NCI-H1105 treated with DMSO at 0.1 percent for 48 hours (cell line): ENCODE results near the gene AGAP1.

Source experiments
- DNase-seq: peaks from one replicate; lab custom pipeline; 2025; lab: John Stamatoyannopoulos, UW

Gene AGAP1

DNA sequence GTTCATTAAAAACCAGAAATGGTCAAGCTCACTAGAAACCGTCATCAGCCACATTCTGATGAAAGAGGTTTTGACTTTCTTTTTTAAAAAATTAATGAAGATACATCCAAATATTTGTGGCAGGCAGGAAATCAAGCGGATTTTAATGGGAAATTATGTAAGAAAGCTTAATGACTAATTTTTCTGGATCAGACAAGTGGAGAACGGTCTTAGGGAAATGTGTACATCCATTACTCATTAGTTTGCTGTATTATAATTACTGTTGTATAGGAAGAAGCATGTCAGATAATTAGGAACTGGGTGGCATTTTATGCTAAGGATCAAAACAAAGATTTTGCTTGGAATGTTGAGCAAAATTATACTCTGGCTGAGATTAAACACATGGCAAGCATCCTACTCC lies 39.4 kb downstream of the AGAP1 start:
- no peak for DNase-seq

DNA sequence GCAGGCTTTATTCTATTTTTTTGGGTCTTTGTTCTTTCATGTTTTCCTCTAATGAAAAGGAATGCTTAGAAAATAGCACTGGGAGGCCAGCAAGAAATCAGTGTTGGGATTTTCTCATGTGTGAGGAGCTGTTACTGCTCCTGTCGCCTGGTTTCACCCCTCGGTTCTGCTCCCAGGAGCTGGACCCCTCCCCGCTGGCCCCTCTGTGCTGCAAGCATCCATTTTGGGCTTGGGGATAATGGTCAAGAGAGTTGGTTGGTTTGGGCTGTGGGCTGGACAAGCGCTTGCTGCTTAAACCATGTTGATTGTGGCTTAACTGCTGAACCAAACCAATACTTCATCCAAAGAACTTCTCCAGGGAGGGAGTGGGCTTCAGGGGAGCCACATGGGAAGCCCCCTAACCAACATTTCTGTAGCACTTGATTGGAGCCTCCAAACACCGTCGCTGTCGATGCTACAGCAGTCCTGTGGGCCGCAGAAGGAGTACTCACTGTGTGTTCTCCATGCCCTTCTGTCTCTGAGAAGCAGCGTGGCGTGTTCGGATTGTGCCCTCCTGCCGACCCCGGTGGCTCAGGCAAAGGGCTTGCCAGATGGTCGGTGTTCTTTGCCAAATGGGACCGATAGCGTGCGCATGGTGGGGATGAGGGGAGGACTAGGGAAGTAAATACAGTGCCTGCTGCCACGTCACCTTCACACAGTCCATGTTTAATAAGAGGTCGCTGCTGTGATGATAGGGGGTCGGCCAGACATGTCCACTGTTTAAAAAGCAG lies 40.0 kb downstream of the AGAP1 start:
- no peak for DNase-seq

DNA sequence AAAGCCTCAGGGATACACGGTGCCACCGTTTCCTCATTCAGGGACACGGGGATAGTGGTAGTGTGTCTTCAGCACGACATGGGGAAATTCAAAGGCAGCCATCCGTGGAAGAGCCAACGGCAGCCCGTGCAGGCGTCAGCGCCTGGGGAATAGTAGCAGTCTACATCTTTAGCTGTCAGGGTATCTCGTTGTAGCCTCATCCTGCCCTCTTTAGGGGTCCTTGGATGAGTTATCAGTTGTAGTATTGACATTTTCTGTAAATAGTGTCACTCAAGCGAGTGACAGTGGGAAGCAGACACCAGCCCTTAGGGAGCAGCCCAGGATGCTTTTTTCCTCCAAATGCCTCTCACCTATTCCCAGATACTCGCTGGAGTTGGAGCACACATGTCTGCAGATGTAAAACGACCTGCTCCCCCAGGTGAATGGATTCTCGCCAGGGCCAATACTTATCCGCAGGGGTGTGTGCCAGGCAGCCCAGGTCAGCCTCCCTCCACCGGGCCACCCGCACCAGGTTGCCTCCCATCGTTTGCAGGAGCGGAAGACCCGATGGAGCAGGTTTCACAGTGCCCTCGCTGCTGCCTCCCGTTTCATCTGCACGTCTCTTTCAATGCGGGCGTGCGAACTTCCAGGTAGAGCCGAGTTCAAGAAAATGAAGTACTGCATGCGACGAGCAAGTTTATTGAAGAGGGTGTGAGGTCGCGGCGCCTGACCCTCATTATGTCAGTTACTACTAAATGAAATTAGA lies 41.0 kb downstream of the AGAP1 start:
- no peak for DNase-seq

DNA sequence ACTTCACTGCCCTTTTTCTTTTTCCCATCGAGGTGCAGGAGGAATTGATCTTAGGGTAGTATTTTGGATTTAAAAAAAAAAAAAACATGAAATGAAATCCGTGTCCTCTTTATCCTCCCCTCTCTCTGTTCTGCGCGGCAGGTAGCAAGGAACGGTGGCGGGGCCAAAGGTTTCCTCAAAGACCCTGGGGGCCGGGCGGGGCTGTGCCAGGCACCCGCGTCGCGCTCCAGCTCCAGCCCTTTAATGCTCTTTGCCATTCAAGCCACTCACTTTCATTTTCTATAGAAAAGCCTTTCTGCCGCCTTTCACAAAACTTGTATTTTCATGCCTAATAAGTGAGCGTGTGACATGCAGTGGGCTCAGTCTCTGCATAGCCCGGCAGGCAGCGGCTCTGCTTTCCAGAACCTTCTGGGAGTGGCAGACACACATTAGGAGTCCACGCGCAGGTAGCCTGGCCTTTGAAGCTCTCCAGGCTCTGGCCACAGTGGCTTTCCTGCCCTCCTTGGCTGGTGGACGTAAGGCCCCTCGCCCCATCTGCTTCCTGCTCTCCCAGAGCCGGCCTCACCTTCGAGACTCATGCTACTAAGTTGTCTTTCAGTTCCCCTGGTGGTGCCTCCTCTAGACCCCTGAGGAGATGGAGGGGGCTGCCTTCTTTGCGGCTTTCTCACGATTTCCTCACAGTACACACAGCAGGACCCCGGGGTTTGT lies 41.7 kb downstream of the AGAP1 start:
- no peak for DNase-seq

DNA sequence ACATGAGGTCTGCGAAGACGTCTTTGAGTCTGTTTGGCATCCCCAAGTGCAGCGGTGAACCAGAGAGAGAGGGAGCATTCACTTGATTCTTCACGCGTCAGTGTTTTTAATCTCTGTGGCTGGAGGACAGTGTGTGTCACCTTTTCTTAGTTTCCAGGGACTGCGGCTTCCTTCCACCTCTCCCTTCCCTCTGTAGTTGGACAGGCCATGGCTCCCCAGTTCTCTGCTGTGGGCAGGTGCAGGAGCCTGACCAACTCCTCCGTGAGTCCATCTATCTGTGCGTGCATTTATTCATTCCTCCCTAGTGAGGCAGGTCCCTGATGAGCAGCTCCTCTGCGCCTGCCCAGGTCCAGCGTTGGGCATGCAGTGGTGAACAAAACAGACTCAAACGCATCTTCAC lies 42.9 kb downstream of the AGAP1 start:
- no peak for DNase-seq

DNA sequence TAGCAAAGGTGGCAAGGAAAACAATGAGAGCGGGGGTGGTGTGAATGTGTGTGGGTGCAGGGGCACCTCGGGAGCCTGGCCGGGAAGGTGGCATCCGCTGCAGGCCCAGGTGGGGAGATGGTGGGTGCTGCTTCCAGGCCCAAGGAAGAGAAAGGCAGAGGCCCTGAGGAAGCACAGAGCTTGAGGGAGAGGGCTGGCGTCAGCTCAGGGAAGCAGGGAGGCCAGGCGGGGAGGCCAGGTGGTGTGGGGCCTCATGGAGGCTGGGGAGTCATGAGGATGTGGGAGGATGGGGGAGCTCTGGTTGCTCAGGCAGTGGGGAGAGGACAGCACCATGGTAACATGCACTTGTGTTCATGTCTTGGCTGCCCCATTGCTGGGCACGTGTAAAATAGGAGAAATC lies 43.3 kb downstream of the AGAP1 start:
- no peak for DNase-seq

DNA sequence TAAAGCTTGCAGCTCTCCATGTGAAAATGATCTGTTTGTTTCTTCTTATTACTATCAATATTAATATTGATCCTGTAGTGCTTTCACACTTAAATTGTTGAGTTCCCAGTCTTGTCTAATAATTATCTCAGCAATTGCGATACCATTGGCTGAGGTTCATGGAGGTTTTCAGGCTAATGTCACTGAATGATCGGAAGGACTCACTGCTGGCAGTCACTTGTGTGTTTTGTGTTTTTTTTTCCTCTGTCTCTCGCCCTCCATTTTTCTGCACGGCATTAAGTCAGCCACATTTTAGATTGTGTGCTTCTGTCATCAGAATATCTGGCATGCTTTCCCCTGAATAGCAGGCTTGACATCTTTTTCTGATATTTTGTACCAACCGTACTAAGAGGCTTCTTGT lies 43.7 kb downstream of the AGAP1 start:
- no peak for DNase-seq

DNA sequence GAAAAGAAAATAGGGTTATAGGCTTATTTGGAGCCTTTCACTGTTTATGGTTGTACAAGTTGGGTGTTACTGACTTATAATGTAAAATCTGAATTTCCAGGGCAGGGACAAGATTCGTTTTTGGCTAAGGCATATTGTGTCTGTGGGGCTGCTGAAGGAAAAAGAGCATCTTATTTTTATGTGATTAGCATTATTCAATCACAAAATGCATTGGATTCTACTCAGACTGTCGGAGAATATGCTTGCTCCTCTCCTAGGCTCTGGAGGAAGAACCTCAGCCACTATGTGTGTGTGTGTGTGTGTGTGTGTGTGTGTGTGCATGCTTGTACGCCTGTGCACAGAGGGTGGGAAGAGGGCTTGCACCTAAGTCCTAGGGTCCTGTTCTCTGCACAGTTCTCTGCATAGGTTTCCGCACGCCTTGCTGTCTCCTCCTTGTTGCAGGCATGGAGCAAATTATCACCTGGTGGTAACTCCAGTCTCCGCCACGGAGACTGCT lies 44.3 kb downstream of the AGAP1 start:
- DNase-seq = no peak

DNA sequence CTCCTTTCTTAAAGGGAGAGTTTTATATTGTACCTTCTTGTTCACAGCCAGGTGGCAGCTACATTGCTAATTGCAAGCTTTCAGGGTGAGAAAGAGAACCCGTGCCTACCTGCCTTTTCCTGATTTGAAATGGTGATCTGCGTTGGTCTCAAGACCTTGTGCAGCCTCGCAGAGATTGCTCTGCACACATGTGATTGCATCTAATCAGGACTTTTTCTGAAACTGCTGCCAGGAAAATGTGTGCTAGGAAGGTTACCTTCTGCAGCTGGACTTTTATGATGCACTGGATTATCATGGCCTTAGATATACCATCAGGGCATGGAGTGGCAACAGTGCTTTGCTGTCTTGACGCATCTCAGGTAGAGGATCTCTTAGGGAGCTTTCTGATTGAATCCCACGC lies 45.1 kb downstream of the AGAP1 start:
- DNase-seq = no peak

DNA sequence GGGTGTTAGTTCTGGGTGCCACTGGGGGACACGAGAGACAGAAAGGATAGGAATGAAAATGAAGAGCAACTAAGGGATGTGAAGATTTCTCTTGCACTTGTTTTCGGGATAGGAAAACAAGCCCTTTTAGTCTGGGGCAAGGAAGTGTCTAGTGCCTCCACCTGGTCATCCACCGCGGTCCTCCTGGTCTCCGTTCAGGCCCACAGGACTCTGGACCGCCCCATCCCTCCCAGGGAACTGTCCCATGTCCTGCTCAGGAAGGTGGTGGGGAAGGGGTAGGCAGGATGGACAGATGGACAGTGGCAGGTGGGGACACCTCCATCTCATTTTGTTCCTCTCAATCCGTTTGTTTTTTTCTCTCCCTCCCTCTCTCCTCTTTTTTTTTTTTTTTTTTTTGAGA lies 45.9 kb downstream of the AGAP1 start:
- DNase-seq = no peak

DNA sequence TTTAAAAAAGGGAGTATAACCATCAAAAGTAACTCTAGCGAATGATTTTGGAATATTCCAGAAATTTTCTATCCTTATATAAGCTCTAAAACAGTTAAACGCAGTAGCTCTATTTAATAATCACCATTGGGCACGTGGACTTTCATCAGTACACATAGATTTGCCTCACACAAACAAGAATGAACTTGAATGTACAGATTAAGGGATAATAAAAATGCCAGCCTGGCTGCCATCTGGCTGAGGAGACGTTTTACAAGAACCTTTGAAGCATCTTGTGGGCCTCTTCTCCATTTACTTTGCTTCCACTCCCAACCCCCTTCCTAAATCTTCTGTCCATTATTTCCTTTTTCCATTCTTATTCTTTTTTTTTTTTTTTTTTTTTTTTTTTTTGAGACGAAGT lies 47.2 kb downstream of the AGAP1 start:
- DNase-seq = no peak

DNA sequence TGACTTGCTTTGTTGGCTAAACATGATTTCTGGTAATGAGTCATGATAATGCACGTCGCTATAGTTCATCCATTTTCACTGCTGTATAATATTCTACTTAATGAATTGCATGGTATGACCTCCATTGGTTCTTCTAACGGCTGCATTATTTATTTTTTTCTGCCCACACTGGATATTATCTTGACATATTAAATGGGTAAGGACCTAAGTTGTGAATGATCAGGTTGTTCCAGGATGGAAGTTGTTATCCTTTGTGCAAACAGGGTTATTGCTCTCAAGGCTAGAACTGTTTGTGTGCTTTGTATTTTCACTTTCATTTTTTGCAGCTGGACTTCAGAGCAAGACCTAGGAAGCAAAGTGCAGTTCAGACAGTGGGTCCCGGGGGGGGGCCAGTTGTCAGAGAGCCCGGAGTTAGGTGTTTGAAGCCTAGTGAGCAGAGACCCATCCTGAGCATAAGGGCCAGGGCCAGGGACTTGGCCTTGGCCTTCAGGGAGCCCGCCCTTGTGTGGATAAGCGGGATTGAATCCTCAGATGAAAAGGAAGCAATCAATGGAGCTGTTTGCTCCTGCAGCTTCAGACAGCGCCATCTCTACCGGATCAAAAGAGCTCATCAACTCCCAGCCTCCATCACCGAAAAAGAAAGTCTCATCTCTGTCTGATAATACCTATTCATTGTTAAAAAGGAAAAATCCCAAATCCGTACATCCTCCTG lies 48.2 kb downstream of the AGAP1 start:
- no peak for DNase-seq

DNA sequence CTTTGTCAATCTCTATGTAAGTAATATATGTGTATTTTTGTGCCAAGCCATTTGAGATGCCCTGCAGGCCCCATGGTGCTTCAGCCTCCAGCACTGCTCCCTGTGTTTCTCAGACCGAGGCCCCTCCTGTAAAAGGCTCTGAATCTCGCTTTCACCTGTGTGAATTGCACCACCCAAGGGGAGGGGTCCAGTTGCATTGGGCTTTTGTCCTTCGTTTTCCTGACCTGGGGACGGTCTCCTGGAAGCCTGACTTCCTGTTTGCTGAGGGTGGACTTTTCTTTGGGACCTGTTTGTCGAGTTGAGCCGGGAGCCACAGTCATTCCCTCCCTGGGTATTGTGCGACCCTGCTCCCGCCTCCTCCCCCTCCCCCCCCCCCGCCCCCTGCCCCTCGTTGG lies 48.9 kb downstream of the AGAP1 start:
- no peak for DNase-seq

DNA sequence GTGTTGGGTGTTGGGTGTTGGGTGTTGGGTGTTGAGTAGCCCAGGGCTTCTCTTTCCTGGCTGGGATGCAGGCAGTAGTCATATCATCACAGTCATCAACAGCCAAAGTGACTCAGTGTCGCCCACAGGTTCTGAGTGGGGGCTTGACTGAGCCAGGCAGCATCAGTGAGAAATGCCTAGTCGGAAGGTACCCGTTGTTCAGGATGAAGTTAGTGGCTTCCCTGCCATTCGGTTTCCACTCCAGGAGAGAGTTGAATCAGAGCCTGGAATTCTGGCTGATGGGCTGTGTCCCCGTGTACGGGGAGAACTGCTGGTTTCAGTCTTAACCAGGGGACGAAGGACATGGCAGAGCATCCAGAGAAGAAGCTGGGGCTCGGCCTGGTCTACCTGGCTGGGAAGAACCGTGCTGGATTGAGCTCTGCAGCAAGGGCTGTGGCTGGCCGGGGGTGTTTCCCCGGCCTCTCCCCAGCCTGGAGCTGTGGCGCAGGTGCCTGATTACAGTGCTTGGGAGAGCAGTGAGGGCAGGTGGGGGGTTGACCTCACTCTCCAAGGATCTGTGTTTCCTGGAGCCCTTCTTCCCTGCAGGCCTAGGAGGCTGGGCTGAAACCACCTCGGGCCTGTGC lies 49.4 kb downstream of the AGAP1 start:
- DNase-seq = no peak

DNA sequence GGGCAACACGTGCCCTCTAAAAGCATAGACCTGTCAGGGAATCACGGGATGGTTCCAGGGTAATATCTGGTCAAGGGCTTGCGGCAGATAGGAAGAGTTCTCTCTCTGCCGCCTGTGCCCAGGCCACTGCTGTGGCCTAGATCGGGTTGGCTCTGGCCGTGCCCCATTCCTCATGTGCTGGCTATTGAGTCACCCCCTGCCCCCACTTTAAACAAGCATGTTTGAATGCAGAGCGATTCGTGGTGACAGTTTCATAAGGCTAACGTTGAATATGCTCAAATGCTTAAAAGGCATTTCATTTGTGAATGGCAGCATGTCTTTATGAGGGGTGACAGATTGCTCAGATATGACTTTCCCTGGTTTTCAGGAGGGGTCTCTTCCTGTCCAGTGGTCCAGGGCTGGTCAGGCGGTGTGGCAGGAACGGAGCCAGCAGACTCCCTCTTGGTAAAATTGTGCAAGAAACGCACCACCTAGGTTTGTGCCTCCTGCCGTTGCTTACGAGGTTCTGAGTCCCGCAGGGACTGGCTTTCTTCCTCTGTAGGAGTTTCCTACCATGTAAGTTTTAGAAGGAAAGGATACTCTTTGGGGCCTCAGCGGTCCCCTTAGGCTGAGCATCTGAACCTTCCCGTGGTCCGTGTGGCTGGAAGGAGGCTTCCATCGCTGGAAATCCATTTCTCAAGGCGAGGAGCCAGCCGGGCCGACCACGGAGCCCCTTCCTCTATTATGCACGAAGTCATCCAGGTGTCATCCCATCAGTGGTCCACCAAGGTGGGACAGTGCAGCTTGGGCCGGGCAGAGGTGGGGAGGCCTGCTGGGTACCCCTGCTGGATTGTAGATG lies 50.2 kb downstream of the AGAP1 start:
- DNase-seq = no peak

DNA sequence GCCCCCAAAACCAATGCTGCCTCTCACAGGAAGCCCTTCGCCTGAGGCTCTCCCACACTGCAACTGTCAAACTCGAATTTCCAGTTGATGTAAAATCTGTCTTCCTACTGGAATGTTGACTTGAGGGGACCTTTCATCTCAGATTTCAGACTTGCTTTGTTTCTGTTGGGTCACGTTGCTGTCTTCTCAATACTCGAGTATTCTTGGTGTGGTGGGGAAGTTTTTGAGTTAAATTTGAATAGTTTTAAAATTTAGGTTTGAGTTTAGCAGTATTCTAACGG lies 50.8 kb downstream of the AGAP1 start:
- no peak for DNase-seq

DNA sequence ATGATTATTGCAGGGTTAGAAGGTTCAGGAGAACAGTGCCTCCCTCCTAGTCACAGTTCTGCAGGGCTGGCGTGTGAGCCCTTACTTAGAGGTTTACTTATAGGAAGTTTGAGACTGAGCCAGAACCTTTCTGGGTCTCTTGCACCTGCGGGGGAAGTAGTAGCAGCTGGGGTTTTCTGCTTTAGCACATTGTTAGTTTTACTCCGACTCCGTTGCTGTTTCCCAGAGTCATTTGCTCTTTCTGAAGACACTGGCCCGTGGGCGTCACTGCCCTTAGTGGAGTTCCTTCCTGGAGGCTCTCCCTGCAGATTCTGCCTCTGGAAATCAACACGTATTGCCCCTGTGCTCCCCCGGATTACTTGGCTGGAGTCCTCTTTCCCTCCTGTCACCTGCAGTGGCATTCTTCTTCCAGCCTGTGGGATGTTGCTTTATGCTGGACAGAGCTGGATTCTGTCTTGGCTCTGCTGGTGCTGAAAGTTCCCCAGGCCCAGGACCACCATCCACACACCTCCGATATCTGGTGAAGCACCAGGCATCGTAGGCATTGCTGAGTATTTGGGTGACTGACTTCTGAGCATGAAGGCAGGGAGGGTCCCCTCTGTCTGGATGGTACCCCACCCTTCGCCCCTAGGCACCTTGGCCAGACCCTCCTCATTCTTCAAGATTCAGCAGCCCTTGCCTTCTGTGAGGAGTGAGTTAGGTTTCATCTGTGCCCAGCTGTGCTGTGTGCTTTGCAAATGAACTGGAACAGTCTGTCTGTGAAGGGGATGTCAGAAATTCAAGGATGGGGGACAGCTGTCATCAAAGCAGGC lies 51.7 kb downstream of the AGAP1 start:
- no peak for DNase-seq

DNA sequence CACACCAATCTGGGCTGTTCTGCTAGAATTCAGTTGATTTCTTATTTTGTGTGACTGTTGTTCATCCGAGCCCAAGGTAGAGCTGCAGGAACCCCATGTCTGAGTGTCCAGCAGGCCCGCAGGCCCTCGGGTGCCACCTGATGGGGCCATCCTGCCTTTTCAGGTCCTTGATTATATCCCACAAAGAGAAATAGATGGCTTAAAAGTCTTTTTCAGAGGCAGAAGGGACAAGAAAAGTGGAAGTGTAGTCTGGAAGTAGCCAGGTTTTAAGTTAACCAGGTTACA lies 52.2 kb downstream of the AGAP1 start:
- DNase-seq = no peak

DNA sequence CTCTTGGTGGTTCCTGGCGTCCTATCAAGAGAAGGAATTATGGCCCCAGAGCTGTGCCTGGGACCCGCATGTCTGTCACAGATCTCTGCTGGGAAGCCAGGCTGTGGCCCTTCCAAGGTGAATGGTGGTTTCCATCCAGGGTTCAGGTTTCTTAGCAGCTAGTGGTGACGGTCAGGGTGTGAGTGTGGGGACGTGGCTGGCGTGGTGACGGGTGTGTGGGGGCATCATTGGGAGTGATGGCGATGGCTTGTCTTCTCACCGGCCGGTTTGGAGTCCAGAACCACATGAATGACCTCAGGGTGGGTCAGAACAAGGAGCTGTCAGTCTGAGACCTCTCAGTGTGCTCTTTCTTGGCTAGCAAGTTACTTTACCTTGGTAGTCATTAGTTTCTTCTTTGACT lies 52.6 kb downstream of the AGAP1 start:
- no peak for DNase-seq

DNA sequence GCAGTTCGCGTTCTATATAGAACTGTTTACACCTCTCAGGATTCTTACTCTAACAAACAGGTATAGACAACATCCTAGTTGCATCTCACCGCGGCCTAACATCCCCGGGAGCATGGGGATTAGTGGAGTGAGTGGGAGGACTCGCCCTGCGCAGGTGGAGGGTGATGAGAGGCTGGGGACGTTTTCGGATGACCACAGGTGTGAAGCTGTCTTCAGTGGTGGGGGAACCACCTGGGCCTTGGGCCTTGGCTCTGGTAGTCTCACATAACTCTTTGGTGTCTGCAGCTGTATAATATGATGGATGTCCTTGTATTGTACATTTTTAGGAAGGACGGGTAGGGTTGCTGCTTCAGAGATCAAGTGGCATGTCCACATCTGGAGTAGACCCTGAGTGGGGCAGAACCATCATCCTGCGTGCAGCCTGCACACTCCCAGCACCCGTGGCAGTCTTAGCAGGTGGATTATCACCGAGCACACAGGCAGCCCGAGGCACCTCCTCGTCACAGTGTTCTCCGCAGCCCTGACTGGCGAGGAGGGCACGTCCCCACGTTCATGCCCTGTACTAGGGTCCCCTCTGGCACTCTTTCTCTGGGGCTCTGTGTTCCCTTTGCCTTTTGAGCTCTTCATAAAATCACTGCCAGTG lies 56.0 kb downstream of the AGAP1 start:
- no peak for DNase-seq
